Uterus (tissue), 2 donors: ENCODE results near the gene ITPR1.

Experiments
- POLR2A ChIP-seq, 2 donors: fragments of 450-650 bp; IDR thresholded peaks; one replicate each; pipeline ENCODE4 v1.6.1; 2016; ENCODE audit warnings: antibody characterized with exemption in 2 of 2, mild to moderate bottlenecking in 1 of 2, moderate library complexity in 1 of 2
- TF ChIP-seq, protein P1 (sequence below), 4 experiments: fragments of 200-600 bp in 2 of 4; fragments of 450-650 bp in 2 of 4; sonication (generic) in 2 of 4; IDR thresholded peaks; one replicate each; pipeline ENCODE4 v1.5.1; 2016 to 2019; ENCODE audit warnings: antibody characterized with exemption in 4 of 4, mild to moderate bottlenecking in 2 of 4, moderate library complexity in 1 of 4

DNA sequence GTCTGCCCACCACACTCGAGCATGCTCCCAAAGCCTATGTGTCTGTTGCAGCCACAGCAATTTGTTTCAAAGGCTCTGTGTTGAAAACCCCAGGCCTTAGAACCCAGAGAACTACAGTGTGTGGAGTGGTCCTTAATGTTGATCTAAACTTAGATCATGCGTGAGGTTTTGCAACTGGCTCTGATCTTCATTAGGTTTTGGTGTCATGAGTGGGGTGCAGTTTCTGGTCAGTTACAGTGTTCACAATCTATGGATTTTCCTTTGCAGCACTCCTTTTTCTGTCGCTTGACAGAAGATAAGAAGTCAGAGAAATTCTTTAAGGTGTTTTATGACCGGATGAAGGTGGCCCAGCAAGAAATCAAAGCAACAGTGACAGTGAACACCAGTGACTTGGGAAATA is 273.1 kb downstream of the ITPR1 start:
- TF ChIP-seq, protein P1, sequence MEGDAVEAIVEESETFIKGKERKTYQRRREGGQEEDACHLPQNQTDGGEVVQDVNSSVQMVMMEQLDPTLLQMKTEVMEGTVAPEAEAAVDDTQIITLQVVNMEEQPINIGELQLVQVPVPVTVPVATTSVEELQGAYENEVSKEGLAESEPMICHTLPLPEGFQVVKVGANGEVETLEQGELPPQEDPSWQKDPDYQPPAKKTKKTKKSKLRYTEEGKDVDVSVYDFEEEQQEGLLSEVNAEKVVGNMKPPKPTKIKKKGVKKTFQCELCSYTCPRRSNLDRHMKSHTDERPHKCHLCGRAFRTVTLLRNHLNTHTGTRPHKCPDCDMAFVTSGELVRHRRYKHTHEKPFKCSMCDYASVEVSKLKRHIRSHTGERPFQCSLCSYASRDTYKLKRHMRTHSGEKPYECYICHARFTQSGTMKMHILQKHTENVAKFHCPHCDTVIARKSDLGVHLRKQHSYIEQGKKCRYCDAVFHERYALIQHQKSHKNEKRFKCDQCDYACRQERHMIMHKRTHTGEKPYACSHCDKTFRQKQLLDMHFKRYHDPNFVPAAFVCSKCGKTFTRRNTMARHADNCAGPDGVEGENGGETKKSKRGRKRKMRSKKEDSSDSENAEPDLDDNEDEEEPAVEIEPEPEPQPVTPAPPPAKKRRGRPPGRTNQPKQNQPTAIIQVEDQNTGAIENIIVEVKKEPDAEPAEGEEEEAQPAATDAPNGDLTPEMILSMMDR (IDR thresholded peaks at IDR 0.05) = no peak
- TF ChIP-seq POLR2A (IDR thresholded peaks at IDR 0.05) = no peak
